ENCODE results near the gene MPDZ. TPM values are rescaled to one million over a fixed set of nuclear protein-coding genes. Genes with fewer than 3 reads are reported as not detected.

Gene MPDZ
- total and polyA plus RNA-seq, 4 experiments from 2014 or later = not detected

DNA sequence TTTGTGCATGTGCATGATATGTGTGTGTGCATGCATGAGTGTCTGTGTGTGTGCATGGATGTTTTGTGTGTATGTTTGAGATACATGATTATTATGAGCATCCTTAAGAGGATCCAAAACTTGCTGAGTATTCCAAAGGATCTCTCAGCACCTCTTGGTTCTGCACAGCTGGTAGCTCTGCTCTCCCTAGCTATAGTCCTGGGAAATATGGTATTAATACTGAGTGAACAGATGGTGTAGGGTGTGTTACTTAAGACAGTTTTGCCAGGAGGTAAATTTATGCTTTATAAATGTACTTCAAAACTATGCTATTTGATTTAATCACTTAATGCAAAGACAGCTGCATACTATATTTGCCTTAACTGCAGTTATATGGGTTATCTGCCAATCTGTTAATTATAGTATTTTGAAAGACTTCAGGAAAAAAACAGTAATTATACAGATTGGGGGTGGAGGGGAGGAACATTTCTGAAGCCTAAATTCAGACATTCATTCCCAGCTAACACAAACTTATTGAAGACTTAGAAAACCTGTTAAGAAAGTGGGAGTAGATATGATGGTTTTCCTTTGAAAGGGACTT lies 215.5 kb downstream of the MPDZ start:
- H3K9me3 Mint-ChIP-seq = peaks cover 2 to 27% (median 6%) of the 10 kb centered on the region in 8 donors
- ChIA-PET CTCF (ENCODE audit: partially characterized antibody) (no interaction called here), POLR2A (ENCODE audit: partially characterized antibody) (no interaction called here)
- H3K27me3 ChIP-seq (ENCODE audit: insufficient read depth, low read length) = no peaks in the 10 kb centered on the region
- no peaks in the 10 kb centered on the region for H3K9me3 ChIP-seq (ENCODE audit: control insufficient read depth in 1 of 2, low read length in 2 of 2)
- H3K36me3 Mint-ChIP-seq = no peaks in the 10 kb centered on the region
- no peaks in the 10 kb centered on the region for H3K4me1 ChIP-seq (ENCODE audit: insufficient read depth, low read length)
- H3K4me1 Mint-ChIP-seq = no peaks in the 10 kb centered on the region
- H3K4me3 ChIP-seq (ENCODE audit: low read length in 2 of 2) = no peak overlapping the region
- no peak overlapping the region for H3K27ac Mint-ChIP-seq
- no peak for DNase-seq
- no peaks in the 10 kb centered on the region for H3K36me3 ChIP-seq (ENCODE audit: insufficient read depth, low read length)
- H3K27me3 Mint-ChIP-seq = no peaks in the 10 kb centered on the region
- no peak overlapping the region for H3K4me3 Mint-ChIP-seq
- intact Hi-C loops (cut with micrococcal nuclease) = no loop called here
- no peak overlapping the region for H3K27ac ChIP-seq (ENCODE audit: low read depth, low read length)

DNA sequence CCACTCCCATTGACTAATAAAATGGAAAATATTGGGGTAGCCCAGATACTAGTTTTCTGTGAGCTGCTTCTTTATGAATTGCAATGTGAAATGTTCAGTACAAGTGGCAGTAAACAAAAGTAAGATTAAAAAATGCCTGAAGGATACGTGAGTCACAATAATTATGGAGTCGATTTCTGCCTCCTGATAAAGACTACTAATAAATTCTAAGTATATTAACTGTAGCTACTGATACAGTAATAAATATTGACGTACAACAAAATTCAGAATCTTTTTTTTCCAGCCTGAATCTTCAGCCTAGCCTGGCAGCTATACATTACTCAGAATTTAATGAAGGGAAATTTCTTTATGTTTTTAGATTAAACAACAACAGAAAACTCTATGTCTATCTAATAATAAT lies 218.1 kb downstream of the MPDZ start:
- no peak overlapping the region for H3K4me3 Mint-ChIP-seq
- ChIA-PET POLR2A (ENCODE audit: partially characterized antibody) (no interaction called here), CTCF (ENCODE audit: partially characterized antibody) (no interaction called here)
- Histone ChIP-seq H3K4me3 (ENCODE audit: low read length in 2 of 2) (no peak overlapping the region), H3K27ac (ENCODE audit: low read depth, low read length) (no peak overlapping the region), H3K27me3 (ENCODE audit: insufficient read depth, low read length) (no peaks in the 10 kb centered on the region), H3K9me3 (ENCODE audit: control insufficient read depth in 1 of 2, low read length in 2 of 2) (no peaks in the 10 kb centered on the region), H3K36me3 (ENCODE audit: insufficient read depth, low read length) (no peaks in the 10 kb centered on the region), H3K4me1 (ENCODE audit: insufficient read depth, low read length) (no peaks in the 10 kb centered on the region)
- no peak for DNase-seq
- H3K9me3 Mint-ChIP-seq = peaks cover 2 to 28% (median 10%) of the 10 kb centered on the region in 8 donors
- no peaks in the 10 kb centered on the region for H3K27me3 Mint-ChIP-seq
- intact Hi-C loops (cut with micrococcal nuclease) = no loop called here
- no peaks in the 10 kb centered on the region for H3K4me1 Mint-ChIP-seq
- no peak overlapping the region for H3K27ac Mint-ChIP-seq
- H3K36me3 Mint-ChIP-seq = no peaks in the 10 kb centered on the region
